COLO668 (cell line): ENCODE measurements around the gene PACC1.
A peak's percentile ranks its signal among the peaks of the same experiment; 100 is the strongest.
"Not testable (repeated sequence)": the region's sequence is repeated elsewhere in the genome, so short reads cannot be mapped to it uniquely, and the experiment has no call there.

ENCODE experiments used
- DNase-seq: peaks from one replicate; lab custom pipeline; 2025; ENCODE audit not compliant: unreplicated experiment; lab: John Stamatoyannopoulos, UW

PACC1 gene

DNA sequence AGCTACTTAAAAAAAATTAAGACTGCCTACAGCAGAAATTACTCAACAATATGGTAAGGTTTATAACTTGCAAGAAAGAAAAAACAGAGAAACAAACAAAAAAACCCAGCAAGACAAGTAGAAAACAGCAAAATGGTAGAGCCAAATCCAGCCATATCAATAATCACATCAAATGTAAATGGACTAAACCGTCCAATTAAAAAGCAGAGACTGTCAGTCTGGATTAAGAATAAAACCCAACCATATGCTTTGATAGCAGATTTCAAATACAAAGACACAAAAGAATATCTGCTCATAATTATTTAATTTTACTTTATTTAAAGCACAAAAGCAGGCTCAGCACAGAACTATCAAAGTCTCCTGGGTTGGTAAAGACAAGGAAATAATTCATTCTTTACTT lies 17.5 kb downstream of the PACC1 start:
- no peak for DNase-seq

DNA sequence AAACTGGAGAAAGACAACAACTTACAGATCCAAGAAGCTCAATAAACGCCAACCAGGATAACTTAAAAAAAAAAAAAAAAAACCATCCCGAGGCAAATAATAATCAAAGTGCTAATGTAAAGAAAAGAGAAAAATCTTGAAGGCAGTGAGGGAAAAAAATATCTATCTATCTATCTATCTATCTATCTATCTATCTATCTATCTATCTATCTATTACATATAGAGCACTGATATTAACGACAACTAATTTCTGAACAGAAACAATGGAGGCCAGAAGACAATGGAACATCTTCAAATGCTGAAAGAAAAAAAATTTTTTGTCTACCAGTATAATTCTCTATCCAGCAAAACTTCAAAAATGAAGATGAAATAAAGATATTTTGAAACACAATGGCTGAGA lies 18.0 kb downstream of the PACC1 start:
- no peak for DNase-seq

DNA sequence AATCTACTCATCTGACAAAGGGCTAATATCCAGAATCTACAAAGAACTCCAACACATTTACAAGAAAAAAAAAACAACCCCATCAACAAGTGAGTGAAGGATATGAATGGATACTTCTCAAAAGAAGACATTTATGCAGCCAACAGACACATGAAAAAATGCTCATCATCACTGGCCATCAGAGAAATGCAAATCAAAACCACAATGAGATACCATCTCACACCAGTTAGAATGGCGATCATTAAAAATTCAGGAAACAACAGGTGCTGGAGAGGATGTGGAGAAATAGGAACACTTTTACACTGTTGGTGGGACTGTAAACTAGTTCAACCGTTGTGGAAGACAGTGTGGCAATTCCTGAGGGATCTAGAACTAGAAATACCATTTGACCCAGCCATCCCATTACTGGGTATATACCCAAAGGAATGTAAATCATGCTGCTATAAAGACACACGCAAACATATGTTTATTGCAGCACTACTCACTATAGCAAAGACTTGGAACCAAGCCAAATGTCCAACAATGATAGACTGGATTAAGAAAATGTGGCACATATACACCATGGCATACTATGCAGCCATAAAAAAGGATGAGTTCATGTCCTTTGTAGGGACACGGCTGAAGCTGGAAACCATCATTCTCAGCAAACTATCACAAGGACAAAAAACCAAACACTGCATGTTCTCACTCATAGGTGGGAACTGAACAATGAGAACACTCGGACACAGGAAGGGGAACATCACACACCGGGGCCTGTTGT lies 18.8 kb downstream of the PACC1 start:
- not testable (repeated sequence) for DNase-seq

DNA sequence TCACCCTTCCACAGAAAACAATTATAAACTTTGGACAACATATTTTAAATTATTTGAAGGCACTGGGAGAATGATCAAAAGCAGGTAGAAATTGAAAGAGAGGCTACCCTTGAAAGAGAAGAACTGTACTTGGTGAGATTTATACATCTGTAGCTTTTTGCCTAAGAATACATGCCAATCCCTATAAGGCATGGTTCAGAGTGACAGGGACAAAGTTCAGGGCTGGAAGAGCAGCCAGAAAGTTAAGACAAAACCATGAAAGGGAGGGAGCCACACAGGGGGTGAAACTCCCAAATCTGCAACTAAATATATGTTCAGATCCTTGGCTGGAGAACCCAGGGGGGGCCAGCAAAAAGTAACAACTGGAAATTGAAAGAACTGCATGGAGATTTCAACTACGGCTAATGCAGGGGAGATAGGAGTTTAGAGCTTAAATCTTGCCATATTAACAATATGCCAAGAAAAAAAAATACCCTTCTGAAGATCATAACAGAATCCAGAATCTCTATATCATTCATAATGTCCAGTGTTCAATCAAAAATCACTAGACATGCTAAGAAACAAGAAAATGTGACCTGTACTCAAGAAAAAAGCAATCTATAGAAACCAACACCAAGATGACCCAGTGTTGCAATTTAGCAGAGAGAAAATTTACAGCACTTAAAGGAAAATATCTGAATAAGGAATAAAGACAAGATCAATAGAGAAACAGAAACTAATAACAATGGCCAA lies 25.5 kb downstream of the PACC1 start:
- DNase-seq, result no peak

DNA sequence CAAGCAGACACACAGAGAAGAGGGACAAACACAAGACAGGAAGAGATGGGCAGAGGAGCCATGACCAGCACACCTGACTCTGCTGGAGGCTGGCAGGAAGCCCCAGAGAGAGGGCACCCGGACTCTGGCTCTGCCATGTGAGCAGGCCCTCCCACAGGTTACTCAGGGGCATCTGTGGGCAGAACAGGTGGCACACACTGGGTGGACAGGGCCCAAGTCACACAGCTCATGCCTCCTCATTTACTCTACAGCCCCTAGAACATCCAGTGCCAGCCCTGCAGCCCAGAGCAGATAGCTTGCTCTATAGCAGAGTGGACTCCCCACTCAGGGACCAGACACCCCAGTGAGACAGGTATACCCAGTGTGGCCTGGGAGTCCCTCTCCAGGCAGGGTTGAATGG lies 28.7 kb downstream of the PACC1 start:
- no peak for DNase-seq

DNA sequence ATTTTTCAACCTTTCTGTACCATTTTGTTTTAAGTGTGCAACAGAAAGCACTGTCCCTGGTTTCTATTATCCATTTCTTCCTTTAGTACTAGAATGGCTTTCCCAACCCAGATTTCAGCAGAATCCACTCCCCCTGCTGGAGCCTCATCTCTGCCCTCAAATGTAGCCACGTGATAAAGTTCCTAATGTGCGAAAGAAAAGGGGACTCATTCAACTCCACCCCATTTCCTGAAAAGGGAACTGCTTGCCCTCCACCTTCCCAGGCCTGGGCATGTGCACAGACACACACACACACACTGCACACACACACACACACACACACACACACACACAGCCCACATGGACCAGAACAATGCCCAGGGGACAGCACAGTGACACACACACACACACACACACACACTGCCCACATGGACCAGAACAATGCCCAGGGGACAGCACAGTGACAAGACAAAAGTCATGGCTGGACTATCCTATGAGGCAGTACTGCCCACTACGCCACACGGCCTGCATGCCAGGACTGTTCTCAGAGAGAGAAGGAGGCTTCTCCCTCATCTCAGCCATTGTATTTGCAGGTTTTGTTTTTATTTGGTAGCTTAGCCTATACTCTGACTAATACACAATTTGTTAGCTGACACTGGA lies 33.2 kb downstream of the PACC1 start:
- DNase-seq, result no peak

DNA sequence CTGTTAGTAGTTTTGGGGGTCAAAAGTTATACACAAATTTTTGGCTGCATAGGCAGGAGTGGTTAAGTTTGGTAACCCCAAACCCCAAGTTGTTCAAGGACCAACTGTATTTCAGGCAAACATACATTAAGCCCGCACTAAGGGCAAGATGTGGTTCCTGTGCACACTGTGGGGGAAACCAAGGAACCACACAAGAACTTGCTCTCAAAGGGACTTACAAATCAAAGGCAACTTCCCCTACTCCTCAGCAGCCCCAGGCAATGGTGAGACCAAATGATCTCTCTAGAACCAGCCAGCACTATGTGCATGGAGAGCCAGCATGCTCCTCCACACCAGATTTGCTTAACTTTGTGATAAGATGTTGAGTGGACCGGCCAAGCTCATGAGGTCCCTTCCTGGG lies 35.3 kb downstream of the PACC1 start:
- DNase-seq, result no peak

DNA sequence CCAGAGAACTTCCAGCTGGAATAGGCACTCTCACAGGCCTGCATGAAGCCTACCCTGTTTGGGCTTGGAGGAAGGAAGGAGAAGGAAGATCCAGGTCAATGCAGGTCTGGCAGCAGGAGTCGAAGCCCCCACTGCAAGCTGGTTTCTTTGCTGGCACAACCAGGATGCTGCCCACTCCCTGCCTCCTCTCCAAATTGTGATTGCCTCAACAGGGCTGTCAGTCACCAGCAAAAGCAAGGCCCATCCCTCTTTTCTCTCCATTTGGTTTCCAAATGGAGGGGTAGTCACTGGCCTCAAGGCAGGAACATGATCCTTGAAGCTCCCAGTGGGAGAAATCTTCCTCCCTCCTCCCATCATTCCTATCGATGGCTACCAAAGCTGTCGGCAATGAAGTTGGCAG lies 37.0 kb downstream of the PACC1 start:
- DNase-seq, result no peak

DNA sequence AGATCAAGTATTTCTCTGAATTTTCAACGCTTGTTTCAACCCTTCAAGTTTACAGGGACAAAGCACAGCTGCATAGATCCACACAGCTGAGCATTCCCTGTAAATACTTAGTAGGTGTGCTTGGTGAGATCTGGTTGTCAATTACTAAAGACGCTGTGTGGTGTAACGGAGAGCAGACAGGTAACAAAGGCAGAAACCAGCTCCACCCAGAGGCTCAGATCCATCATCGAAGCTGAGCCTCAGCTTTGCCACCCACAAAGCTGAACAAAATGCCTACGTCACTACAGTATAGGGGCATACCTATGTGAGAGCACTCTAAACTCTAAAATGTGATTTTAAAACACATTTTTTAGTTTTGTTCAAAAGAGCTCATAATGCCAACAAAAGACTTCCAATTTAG lies 38.7 kb downstream of the PACC1 start:
- DNase-seq, result no peak

DNA sequence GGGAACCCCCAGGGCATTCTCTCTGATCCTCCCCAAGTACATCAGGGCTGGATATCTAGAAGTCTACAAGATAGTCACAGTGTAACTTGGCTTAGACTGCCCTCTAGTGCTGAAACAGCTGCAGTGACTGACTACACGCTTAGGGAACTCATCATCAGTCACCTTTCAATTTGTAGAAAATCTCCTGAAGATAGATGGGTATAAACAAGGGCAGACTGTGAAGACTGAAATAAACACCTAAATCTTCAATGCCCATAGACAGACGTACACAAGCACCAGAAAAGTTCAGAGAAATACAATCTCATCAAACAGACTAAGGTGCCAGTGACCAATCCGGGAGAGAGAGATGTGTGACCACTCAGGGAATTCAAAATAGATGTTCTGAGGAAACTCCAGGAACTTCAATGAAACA lies 46.6 kb downstream of the PACC1 start:
- DNase-seq, result peak; percentile 56

DNA sequence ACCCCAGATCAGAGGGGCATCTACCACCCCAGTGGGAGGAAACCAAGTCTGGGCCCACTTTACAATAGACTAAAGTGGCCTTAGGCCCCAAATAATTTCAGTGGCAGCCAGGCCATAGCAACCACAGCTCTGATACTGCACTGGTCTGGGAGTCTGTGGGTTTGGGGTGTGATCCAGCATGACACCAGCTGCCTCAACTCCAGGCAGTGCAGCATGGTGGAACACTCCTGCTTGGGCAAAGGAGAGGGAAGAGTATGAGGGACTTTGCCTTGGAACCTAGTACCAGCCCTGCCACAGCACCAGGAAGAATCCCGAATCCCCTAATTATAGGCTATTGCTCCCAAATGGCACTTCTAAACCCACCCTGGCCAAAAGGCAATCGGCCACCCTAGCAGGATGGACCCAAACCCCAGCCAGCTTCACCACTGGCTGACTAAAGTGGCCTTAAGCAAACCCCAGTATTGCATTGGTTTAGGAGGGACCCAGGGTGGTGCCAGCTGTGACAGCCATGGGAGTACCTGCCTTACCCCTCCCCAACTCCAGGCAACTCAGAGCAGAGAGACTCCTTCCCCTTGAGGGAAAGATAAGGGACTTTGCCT lies 47.1 kb downstream of the PACC1 start:
- DNase-seq, result no peak

DNA sequence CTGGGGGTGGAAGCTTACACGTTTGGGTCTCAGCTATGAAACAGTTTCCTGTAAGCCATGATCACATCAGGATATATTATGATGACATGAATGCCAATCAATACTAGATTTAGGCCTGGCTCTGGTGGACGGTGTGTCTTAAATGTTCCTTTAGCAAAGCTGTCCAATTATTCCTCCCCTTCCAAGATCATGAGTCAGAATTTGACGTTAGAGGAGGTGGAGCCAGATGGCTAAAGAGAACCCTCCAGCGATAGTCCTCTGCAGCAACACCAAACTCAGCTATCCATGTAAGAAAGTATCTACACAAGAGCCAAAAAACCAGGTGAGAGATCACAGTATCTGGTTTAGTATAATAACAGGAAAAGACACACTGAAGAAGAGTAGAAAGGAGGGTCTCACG lies 47.8 kb downstream of the PACC1 start:
- DNase-seq, result no peak

DNA sequence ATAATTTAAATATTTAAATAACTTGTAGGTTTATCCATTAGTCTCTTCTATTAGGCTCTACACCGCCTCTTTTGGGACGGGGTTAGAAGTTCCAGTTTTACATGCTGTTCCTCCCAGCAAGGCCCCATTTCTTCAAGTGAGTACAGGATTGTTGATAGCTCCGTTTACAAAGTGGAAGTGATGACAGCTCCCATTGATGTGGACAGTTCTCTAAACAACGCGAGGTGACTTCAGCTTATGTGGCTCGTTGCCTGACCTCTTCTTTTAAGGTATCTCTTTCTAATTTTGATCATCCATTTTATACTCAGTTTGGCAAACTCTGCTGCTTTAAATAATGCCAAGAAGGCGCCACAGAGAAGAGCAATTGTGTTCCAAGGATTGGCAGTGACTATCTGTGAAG lies 49.7 kb downstream of the PACC1 start:
- no peak for DNase-seq

DNA sequence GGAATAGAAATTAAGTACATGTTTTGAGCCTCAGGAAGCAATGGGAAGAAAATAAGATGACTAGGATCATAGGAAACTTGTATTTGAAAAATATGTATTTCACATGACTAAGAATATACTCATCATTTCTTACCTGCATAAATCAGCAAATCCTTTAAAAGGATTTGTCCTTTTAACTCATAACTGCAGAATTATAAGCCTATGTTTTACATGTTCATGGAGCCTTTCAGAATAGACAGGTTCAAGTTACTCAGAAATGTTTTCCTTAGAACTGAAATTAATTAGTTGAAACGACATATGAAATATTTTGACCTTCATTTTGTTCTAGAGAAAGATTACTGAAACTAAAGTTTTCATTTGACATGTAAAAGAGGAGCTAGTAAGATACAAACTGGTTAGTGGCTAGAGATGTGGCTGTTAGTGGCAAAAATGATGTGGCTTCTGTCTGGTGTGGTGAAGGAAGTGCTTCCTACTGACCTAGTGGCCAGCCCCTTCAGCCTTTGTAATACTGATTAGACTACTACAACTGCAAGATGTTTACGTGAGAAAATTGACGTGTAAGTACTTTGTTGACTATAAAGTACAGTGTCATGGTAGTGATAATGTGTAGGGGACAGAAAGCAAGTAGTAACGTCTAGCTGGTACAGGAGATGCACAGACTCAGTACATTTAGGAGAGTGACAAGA lies 54.7 kb downstream of the PACC1 start:
- no peak for DNase-seq

DNA sequence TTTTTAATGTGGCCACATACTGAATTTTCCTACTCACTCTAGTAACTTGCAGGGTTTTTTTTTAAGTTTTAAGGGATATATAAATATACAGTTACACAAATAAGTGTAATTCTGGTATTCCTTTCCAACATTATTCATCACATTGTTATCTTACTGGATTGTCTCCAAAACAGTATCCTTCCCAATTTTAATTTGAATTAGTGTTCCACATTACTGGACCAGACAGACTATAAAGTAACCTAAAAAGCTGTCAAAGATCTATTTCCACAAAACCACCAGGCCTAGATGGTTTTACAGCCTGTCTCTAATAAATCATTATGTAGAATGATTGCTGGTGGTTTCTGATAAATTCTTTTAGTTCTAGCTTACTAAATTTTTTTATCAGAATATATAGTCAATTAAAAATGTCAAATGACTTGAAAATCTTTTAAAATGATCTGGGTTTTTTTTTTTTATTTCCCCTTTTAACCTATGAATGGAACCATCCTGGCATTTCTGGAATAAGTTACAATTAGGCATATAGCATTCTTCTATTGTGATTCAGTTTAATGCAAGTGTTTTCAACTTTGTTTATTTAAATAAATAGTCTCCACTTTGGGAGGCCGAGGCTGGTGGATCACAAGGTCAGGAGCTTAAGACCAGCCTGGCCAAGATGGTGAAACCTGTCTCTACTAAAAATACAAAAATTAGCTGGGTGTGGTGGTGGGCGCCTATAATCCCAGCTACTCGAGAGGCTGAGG lies 59.3 kb downstream of the PACC1 start:
- DNase-seq, result no peak

DNA sequence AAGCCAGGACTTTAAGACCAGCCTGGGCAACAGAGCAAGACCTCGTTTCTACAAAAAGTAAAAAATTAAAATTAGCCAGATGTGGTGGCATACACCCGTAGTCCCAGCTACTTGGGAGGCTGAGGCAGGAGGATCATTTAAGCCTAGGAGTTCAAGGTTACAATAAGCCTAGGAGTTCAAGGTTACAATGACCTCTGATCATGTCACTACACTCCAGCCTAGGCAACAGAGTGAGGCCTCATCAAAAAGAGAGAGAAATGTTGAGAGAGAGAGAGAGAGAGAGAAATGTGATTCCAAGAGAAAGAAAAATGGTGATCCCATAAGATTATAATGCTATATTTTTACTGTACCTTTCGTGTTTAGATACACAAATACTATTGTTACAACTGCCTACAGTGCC lies 60.2 kb downstream of the PACC1 start:
- DNase-seq, result no peak

DNA sequence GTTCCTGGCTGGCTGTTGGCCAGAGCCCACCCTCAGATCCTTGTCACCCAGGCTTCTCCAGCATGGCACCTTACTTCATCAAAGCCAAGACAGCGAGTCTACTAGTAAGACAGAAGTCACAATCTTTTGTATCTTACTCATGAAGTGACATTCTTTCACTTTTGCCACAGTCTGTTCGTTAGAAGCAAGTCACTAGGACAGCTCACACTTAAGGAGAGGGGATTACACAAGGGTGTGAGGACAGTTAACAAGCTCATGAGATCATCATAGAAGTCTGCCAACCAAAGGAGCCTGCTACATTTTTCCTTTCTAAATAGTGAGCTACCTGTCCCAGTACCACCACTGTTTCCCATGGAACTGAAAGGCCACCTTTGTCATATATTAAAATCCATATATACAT lies 61.5 kb downstream of the PACC1 start:
- no peak for DNase-seq

DNA sequence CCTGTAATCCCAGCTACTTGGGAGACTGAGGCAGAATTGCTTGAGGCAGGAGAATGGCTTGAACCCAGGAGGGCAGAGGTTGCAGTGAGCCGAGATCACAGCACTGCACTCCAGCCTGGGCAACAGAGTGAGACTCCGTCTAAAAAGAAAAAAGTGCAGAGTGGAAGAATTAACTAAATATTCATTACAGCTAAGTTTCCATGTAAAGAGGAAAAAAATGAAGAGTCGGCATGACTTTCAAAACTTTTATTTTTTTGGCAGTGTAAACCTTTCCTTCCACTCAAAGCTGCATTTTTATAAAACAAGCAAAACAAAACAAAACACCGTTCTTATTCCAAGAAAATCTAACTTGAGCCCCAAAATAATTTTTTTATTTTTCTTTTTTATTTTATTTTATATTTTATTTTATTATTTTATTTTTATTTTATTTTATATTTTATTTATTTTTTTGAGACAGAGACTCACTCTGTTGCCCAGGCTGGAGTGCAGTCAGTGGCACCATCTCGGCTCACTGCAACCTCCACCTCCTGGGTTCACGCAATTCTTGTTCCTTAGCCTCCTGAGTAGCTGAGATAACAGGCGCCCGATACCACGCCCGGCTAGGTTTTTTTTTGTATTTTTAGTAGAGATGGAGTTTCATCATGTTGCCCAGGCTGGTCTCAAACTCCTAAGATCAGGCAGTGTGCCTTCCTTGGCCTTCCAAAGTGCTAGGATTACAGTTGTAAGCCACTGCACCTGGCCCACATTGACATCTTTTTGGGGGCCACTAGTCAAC lies 62.9 kb downstream of the PACC1 start:
- DNase-seq, result no peak

DNA sequence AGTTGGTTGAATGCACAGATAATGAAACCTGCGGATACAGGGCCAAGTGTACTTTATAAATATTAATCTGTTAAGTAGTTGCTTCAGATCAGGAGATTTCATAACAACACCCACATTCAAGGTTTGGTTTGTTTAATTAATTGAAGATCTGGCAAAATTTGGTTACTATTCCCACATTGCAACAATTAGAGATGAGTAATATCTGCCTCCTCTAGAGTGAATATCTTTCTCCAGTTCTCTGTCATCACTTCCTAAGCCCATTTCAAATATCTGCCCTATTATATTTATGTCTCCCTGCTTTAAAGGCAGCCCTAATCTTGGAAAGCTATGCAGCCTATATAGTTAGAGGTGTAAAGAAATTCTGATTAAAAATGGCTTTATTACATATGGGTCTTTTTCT lies 68.1 kb downstream of the PACC1 start:
- no peak for DNase-seq

DNA sequence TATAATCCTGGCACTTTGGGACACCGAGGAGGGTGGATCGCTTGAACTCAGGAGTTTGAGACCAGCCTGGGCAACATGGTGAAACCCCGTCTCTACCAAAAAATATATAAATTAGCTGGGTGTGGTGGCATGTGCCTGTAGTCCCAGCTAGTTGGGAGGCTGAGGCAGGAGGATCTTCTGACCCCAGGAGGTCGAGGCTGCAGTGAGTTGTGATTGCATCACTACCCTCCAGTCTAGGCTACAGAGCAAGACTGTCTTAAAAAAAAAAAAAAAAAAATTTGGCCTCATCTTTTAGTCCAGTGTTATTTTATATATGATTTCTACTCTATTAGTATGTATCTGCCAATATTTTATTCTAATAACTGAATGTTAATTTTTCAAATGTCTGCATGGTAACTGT lies 69.8 kb downstream of the PACC1 start:
- DNase-seq, result no peak
